Thyroid gland (tissue), 4 donors: ENCODE measurements around the gene TRAK2. TPM values are rescaled to one million over a fixed set of nuclear protein-coding genes. Genes with fewer than 3 reads are reported as not detected.

Experiments used
- DNase-seq, 2 donors: peaks; one replicate each; pipeline ENCODE4 v3.0.0-alpha.2; 2019
- H3K27ac ChIP-seq, 3 donors: fragments of 200-600 bp; sonication (generic); 1 replicate in 2 of 3; 2 replicates in 1 of 3; pipeline ENCODE4 v1.5.1; 2016 to 2019; ENCODE audit warnings: mild to moderate bottlenecking in 1 of 3, moderate library complexity in 1 of 3
- H3K27me3 ChIP-seq: fragments of 200-600 bp; sonication (generic); one replicate; pipeline ENCODE4 v1.5.1; 2019
- H3K36me3 ChIP-seq, 2 donors: fragments of 200-600 bp; sonication (generic); one replicate each; pipeline ENCODE4 v1.5.1; 2016 to 2019
- H3K4me1 ChIP-seq, 2 donors: fragments of 200-600 bp; sonication (generic); one replicate each; pipeline ENCODE4 v1.5.1; 2017 to 2019
- H3K4me3 ChIP-seq, 3 donors: fragments of 200-600 bp; sonication (generic); replicated peaks in 1 of 3; 1 replicate in 2 of 3; 2 replicates in 1 of 3; pipeline ENCODE4 v1.5.1; 2016; ENCODE audit warnings: mild to moderate bottlenecking in 1 of 3
- H3K9me3 ChIP-seq: fragments of 200-600 bp; sonication (generic); one replicate; pipeline ENCODE4 v1.5.1; 2017
- POLR2A ChIP-seq, 2 donors: fragments of 450-650 bp; IDR thresholded peaks; one replicate each; pipeline ENCODE4 v1.6.1; 2017; ENCODE audit warnings: antibody characterized with exemption in 2 of 2, mild to moderate bottlenecking in 2 of 2, moderate library complexity in 1 of 2
- WGBS, 2 donors: methylation state at CpG; one replicate each; pipeline ENCODE4 v1.1.5; 2017; 5-methylcytosine and 5-hydroxymethylcytosine counted together
- intact Hi-C: fragments of 100-400 bp; cut with DNase I; formaldehyde crosslinking; loops from one replicate; pipeline ENCODE4 v1.15.1; 2023
- total RNA-seq, 4 donors: library from RNA; depleted of rRNA; stranded (reverse); fragments of >200 nt; gene quantifications; one replicate each; pipeline ENCODE4 v1.2.3, GENCODE V29; 2016
- TF ChIP-seq, protein P1 (sequence below), 6 experiments: fragments of 200-600 bp in 3 of 6; fragments of 450-650 bp in 3 of 6; sonication (generic) in 3 of 6; IDR thresholded peaks; one replicate each; pipeline ENCODE4 v1.5.1; 2016 to 2019; ENCODE audit warnings: antibody characterized with exemption in 6 of 6, mild to moderate bottlenecking in 2 of 6, inconsistent platforms in 1 of 6, moderate library complexity in 1 of 6

TRAK2 gene
- total RNA-seq, 4 donors from 2014 or later: 71.7 to 89.6 (median 79.7) TPM

DNA sequence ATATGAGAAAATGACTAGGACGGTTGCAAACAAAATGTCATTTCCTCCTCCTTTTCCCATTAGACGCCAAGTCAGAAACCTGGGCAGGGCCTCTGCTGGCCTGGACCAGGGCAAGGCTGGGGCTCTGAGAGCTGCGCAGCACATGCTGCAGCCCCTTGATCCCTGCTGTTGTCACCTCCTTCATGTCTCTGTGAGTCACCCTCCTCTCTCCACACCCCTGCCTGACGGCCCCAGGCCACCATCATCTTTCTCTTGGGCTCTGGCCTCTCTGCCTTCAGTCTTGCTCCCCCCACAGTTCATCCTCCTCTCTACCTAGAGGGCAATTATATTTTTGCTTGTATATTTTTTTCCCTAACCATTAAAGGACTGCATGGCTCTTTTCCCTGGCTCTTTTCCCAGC lies 104.1 kb downstream of the TRAK2 start:
- H3K27ac ChIP-seq: no peak overlapping the region
- no peak for DNase-seq
- 89 to 91% methylated on average over 4 of the region's 4 CpGs for WGBS, 2 donors
- no peaks in the 10 kb centered on the region for H3K27me3 ChIP-seq
- no peaks in the 10 kb centered on the region for H3K4me1 ChIP-seq
- no peaks in the 10 kb centered on the region for H3K36me3 ChIP-seq
- intact Hi-C loops: no loop called here
- TF ChIP-seq POLR2A (IDR thresholded peaks at IDR 0.05): no peak
- TF ChIP-seq, protein P1, sequence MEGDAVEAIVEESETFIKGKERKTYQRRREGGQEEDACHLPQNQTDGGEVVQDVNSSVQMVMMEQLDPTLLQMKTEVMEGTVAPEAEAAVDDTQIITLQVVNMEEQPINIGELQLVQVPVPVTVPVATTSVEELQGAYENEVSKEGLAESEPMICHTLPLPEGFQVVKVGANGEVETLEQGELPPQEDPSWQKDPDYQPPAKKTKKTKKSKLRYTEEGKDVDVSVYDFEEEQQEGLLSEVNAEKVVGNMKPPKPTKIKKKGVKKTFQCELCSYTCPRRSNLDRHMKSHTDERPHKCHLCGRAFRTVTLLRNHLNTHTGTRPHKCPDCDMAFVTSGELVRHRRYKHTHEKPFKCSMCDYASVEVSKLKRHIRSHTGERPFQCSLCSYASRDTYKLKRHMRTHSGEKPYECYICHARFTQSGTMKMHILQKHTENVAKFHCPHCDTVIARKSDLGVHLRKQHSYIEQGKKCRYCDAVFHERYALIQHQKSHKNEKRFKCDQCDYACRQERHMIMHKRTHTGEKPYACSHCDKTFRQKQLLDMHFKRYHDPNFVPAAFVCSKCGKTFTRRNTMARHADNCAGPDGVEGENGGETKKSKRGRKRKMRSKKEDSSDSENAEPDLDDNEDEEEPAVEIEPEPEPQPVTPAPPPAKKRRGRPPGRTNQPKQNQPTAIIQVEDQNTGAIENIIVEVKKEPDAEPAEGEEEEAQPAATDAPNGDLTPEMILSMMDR (IDR thresholded peaks at IDR 0.05): no peak
- H3K4me3 ChIP-seq: no peak overlapping the region
- H3K9me3 ChIP-seq: no peaks in the 10 kb centered on the region

DNA sequence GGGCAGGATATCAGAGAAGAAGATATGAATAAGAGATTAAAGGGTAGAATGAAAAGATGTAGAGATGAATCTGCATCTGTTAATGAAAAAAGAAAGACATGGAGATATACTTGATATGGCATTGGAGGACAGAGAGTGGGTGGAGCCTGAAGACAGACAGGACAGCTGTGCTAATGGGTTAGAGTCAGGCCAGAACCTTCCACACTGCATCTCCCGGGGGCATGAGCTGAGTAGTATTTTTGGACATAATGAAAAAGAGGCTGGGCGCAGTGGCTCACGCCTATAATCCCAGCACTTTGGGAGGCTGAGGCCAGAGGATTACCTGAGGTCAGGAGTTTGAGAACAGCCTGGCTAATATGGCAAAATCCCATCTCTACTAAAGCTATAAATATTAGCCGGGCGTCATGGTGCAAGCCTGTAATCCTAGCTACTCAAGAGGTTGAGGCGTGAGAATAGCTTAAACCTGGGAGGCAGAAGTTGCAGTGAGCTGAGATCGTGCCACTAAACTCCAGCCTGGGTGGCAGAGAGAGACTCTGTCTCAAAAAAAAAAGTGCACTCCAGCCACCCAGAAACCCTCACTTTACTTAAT lies 105.5 kb downstream of the TRAK2 start:
- 84 to 89% methylated on average over 7 of the region's 7 CpGs for WGBS, 2 donors
- Histone ChIP-seq H3K4me1 (no peaks in the 10 kb centered on the region), H3K4me3 (no peak overlapping the region), H3K36me3 (no peaks in the 10 kb centered on the region), H3K9me3 (no peaks in the 10 kb centered on the region), H3K27ac (no peak overlapping the region), H3K27me3 (no peaks in the 10 kb centered on the region)
- DNase-seq: no peak
- intact Hi-C loops: no loop called here
- TF ChIP-seq, protein P1 (IDR thresholded peaks at IDR 0.05): no peak
- no peak for TF ChIP-seq POLR2A (IDR thresholded peaks at IDR 0.05)

DNA sequence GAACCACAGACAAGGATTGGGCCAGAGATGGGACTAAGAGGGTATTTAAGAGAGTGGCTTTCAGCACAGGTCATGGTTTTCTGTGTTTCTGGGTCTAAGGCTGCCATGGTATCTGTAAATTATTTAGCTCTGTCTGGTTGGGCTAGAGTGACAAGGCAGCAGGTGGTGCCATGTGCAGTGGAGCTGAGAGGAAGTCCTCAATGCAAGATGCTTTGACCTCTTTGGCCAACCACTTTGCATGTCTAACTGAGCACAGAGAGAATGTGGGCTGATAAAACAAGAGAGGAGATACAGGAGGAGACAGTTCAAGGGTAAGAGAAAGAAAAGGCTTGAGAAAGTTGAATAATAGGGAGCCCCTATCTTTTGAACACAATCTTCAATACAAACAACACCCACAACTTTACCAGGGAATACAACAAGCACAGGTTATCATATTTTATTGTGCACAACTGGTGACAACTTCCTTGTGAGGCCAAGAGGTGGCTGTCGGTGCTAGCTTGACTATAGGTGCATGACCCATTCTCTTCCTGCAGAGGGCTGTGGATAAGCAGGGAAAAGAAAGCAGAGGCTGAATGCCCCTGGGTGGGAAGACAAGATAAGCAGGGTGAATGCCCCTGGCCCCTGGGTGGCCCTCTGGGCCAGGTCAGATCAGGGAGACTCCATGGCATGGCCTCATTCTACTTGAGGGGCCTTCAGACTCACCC lies 106.4 kb downstream of the TRAK2 start:
- H3K36me3 ChIP-seq: no peaks in the 10 kb centered on the region
- intact Hi-C loops: no loop called here
- no peaks in the 10 kb centered on the region for H3K27me3 ChIP-seq
- no peak overlapping the region for H3K4me3 ChIP-seq
- WGBS, 2 donors: 33 to 62% methylated on average over 1 of the region's 1 CpG
- no peaks in the 10 kb centered on the region for H3K9me3 ChIP-seq
- TF ChIP-seq, protein P1 (IDR thresholded peaks at IDR 0.05): peak in 1 of 6 experiments; percentile 8
- TF ChIP-seq POLR2A (IDR thresholded peaks at IDR 0.05): no peak
- H3K27ac ChIP-seq: no peak overlapping the region
- H3K4me1 ChIP-seq: no peaks in the 10 kb centered on the region
- DNase-seq: no peak

DNA sequence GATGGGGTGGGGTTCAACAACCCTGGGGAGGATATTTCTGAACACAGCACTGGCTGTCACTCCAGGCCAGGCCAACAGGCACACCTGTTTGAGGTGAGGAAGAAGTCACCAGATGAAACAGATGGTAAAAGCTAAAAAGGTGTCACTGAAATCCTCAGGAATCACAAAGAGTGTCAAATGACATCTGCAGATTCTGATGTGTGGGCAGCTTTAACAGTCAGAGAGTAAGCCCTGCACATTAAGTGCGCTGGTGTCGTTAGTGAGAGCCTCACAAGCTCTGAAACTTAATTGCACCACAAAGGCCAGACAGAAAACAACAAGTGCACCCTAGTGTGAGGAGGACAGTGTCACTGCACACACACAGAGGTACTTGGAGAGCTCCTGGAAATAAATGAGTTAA lies 107.7 kb downstream of the TRAK2 start:
- no peaks in the 10 kb centered on the region for H3K36me3 ChIP-seq

DNA sequence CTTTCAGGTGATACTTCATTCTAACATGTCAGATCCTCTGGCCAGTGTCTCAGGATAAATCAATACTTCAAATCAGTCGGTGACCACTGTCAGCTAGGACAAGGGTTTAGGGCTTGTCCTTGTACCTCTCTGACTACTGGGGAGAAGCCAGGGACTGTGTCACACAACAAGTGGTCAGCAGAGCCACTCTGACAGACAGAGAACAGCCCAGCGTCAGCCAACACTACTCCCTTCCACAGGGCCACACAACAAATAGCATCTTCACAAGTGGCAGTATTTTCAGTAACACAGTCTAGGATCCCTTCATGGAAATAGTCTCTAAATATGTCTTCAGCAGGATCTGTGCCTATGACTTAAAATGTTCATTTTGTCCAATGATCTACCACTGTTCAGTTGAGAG lies 108.3 kb downstream of the TRAK2 start:
- intact Hi-C loops: no loop called here
- TF ChIP-seq, protein P1 (IDR thresholded peaks at IDR 0.05): no peak
- no peak for TF ChIP-seq POLR2A (IDR thresholded peaks at IDR 0.05)
- WGBS, 2 donors: 79 to 93% methylated on average over 2 of the region's 2 CpGs

More for the DNA sequence above, 107.7 kb downstream of the TRAK2 start:
- Histone ChIP-seq H3K9me3 (no peaks in the 10 kb centered on the region), H3K4me3 (no peak overlapping the region), H3K4me1 (no peaks in the 10 kb centered on the region), H3K27me3 (no peaks in the 10 kb centered on the region), H3K27ac (no peak overlapping the region)
- intact Hi-C loops: no loop called here
- TF ChIP-seq, protein P1 (IDR thresholded peaks at IDR 0.05): no peak
- TF ChIP-seq POLR2A (IDR thresholded peaks at IDR 0.05): no peak
- DNase-seq: no peak
- WGBS, 2 donors: 95 to 98% methylated on average over 2 of the region's 2 CpGs

More for the DNA sequence above, 108.3 kb downstream of the TRAK2 start:
- Histone ChIP-seq H3K27me3 (no peaks in the 10 kb centered on the region), H3K4me3 (no peak overlapping the region), H3K4me1 (no peaks in the 10 kb centered on the region), H3K36me3 (no peaks in the 10 kb centered on the region), H3K9me3 (no peaks in the 10 kb centered on the region), H3K27ac (no peak overlapping the region)
- no peak for DNase-seq
